ENCODE measurements around the gene TLR4. TPM values are rescaled to one million over a fixed set of nuclear protein-coding genes. Genes with fewer than 3 reads are reported as not detected.

Gene TLR4
- total RNA-seq, 1 donor from 2014 or later: 5.2 TPM

DNA sequence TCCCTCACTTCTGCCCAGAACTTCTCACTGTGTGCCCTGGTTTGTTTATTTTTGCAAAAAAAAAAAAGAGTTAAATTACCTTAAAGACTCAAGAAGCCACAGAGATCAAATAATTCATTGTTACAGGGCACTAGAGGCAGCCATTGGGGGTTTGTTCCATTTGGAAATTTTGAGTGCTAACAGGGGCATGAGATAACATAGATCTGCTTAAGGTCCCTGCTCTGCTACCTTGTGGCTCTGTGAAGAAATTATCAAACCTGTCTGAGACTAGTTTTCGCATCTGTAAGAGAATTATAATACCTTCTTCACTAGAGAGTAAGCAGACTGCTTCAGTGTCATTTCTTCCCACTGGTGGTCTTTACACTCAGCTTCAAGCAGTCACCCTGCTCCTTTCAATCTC lies 394 bp downstream of the TLR4 start:
- Histone ChIP-seq H3K36me3 (ENCODE audit: control insufficient read depth, insufficient read depth, low read length) (no peaks in the 10 kb centered on the region), H3K4me3 (ENCODE audit: low read depth, low read length) (peak overlapping the region; percentile 35), H3K27me3 (ENCODE audit: control insufficient read depth, insufficient read depth, low read length) (no peaks in the 10 kb centered on the region)
- DNase-seq (ENCODE audit: low read depth): no peak
- TF ChIP-seq, protein P1, sequence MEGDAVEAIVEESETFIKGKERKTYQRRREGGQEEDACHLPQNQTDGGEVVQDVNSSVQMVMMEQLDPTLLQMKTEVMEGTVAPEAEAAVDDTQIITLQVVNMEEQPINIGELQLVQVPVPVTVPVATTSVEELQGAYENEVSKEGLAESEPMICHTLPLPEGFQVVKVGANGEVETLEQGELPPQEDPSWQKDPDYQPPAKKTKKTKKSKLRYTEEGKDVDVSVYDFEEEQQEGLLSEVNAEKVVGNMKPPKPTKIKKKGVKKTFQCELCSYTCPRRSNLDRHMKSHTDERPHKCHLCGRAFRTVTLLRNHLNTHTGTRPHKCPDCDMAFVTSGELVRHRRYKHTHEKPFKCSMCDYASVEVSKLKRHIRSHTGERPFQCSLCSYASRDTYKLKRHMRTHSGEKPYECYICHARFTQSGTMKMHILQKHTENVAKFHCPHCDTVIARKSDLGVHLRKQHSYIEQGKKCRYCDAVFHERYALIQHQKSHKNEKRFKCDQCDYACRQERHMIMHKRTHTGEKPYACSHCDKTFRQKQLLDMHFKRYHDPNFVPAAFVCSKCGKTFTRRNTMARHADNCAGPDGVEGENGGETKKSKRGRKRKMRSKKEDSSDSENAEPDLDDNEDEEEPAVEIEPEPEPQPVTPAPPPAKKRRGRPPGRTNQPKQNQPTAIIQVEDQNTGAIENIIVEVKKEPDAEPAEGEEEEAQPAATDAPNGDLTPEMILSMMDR (IDR thresholded peaks at IDR 0.05; ENCODE audit: insufficient read depth, low read length, poor library complexity, severe bottlenecking): no peak

DNA sequence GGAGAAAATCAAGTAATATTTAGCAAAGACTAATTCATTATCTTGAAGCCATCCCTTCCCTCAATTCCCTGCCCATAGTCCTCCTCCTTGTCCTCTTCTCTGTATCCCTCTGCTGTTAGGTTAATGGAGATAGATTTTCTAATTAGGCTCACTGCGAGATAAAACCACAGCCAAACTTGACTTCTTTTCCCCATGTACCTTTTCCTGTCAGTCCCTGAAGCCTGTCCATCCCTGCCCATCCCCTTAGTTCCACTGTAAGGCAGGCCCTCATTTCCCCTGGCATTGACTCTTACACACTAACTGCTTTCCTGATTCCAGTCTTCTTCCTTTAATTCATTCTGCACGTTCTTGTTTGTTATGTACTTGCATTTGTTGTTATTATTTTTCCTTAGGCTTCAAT lies 1.2 kb downstream of the TLR4 start:
- Histone ChIP-seq H3K4me3 (ENCODE audit: low read depth, low read length) (no peak overlapping the region), H3K36me3 (ENCODE audit: control insufficient read depth, insufficient read depth, low read length) (no peaks in the 10 kb centered on the region), H3K27me3 (ENCODE audit: control insufficient read depth, insufficient read depth, low read length) (no peaks in the 10 kb centered on the region)
- DNase-seq (ENCODE audit: low read depth): no peak
- TF ChIP-seq, protein P1 (IDR thresholded peaks at IDR 0.05; ENCODE audit: insufficient read depth, low read length, poor library complexity, severe bottlenecking): no peak

DNA sequence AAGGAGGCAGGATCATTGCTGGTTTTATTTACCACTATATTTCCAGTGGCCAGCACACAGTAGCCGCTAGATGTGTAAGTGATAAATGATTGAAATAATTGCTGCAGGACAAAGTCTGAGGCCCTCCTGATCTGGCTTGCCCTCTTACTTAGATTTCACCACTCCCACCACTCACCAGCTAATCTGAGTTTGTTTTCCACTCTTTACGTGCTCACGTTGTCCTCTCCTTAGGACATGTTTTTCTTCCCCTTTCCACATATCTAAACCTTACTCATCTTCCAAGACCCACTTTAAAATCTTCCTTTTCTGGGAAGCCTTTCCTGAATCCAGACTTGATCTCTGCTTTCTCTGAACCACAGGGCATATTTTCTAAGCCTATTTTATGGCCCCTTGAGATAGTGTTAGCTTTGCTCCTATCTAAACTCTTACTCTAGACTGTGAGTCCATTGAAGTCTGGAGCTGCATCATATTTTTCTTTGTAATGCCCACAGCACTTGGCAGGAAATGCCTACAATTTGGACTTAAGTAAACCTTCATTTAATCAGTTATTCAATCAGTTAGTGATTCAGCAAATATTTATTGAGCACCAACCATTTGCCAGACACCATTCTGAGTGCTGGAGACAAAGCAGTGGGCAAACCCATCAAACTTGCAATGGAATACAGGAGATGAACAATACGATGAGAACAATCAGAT lies 2.4 kb downstream of the TLR4 start:
- H3K27me3 ChIP-seq (ENCODE audit: control insufficient read depth, insufficient read depth, low read length): no peaks in the 10 kb centered on the region
- DNase-seq (ENCODE audit: low read depth): no peak
- H3K36me3 ChIP-seq (ENCODE audit: control insufficient read depth, insufficient read depth, low read length): no peaks in the 10 kb centered on the region
- H3K4me3 ChIP-seq (ENCODE audit: low read depth, low read length): no peak overlapping the region
- TF ChIP-seq, protein P1 (IDR thresholded peaks at IDR 0.05; ENCODE audit: insufficient read depth, low read length, poor library complexity, severe bottlenecking): no peak

DNA sequence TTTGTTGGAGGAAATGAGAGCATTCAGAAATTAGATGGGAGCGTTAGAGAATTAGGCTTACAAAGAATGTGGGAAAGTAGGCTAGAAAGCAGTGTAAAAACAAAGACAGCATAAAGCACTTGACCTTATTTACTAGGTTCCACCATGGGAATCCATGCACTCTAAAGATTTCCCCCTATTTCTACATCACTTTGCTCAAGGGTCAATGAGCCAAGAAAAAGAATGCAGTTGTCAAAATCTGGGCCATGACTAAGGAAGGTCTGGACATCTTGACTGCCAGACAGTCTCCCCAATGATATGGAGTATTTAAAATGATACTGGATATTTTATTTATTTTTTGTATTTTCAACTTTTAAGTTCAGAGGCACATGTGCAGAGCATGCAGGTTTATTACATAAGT lies 3.4 kb downstream of the TLR4 start:
- TF ChIP-seq, protein P1 (IDR thresholded peaks at IDR 0.05; ENCODE audit: insufficient read depth, low read length, poor library complexity, severe bottlenecking): no peak
- H3K27me3 ChIP-seq (ENCODE audit: control insufficient read depth, insufficient read depth, low read length): no peaks in the 10 kb centered on the region
- no peaks in the 10 kb centered on the region for H3K36me3 ChIP-seq (ENCODE audit: control insufficient read depth, insufficient read depth, low read length)
- no peak overlapping the region for H3K4me3 ChIP-seq (ENCODE audit: low read depth, low read length)
- no peak for DNase-seq (ENCODE audit: low read depth)

DNA sequence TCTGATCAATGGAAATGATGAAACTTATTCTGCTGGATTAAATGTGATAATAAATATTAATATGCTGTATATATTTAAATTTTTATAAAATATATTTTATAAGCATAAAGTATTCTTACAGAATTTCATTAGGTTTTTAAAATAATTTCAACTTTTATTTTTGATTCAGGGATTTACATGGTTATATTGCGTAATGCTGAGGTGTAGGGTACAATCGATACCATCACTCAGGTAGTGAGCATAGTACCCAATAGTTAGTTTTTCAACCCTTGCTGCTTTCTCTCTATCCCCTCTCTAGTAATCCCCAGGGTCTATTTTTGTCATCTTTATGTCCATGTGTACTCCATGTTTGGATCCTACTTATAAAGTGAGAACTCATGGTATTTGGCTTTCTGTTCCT lies 5.7 kb downstream of the TLR4 start:
- H3K36me3 ChIP-seq (ENCODE audit: control insufficient read depth, insufficient read depth, low read length): no peaks in the 10 kb centered on the region
- no peak for DNase-seq (ENCODE audit: low read depth)
- H3K4me3 ChIP-seq (ENCODE audit: low read depth, low read length): no peak overlapping the region
- TF ChIP-seq, protein P1 (IDR thresholded peaks at IDR 0.05; ENCODE audit: insufficient read depth, low read length, poor library complexity, severe bottlenecking): no peak
- no peaks in the 10 kb centered on the region for H3K27me3 ChIP-seq (ENCODE audit: control insufficient read depth, insufficient read depth, low read length)

DNA sequence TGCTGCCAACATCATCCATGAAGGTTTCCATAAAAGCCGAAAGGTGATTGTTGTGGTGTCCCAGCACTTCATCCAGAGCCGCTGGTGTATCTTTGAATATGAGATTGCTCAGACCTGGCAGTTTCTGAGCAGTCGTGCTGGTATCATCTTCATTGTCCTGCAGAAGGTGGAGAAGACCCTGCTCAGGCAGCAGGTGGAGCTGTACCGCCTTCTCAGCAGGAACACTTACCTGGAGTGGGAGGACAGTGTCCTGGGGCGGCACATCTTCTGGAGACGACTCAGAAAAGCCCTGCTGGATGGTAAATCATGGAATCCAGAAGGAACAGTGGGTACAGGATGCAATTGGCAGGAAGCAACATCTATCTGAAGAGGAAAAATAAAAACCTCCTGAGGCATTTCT lies 10.1 kb downstream of the TLR4 start:
- H3K36me3 ChIP-seq (ENCODE audit: control insufficient read depth, insufficient read depth, low read length): no peaks in the 10 kb centered on the region
- TF ChIP-seq, protein P1 (IDR thresholded peaks at IDR 0.05; ENCODE audit: insufficient read depth, low read length, poor library complexity, severe bottlenecking): peak; percentile 26
- no peaks in the 10 kb centered on the region for H3K27me3 ChIP-seq (ENCODE audit: control insufficient read depth, insufficient read depth, low read length)
- no peak for DNase-seq (ENCODE audit: low read depth)
- H3K4me3 ChIP-seq (ENCODE audit: low read depth, low read length): no peak overlapping the region
